Measurements from ENCODE around the gene NUP43.
"Not testable (repeated sequence)": the region's sequence is repeated elsewhere in the genome, so short reads cannot be mapped to it uniquely, and the experiment has no call there.

GRCh38 chr6:149749082-149749593 is 2.8 kb upstream of the NUP43 start:
- not testable (repeated sequence) for TF ChIP-seq CTCF (IDR thresholded peaks at IDR 0.05; ENCODE audit: low read length); EZH2 (IDR thresholded peaks at IDR 0.05; ENCODE audit: borderline replicate concordance, low read length)

Measured in OCI-LY1 (cell line).